SIG-M5 (cell line): ENCODE measurements around the gene GOSR2.

Experiments used
- DNase-seq: peaks from one replicate; lab custom pipeline; 2025; lab: John Stamatoyannopoulos, UW

GOSR2 gene

GRCh38 chr17:46991617-46992016 lies 68.7 kb downstream of the GOSR2 start:
- DNase-seq, result no peak
